PC-3 (cell line): ENCODE measurements around the gene COPS2. TPM values are rescaled to one million over a fixed set of nuclear protein-coding genes. Genes with fewer than 3 reads are reported as not detected.

Experiments
- ATAC-seq: fragments of 200-7000 bp; cut with Tn5 transposase; 2 replicates; pipeline ENCODE4 v1.9.1; 2020; ENCODE audit warnings: mild to moderate bottlenecking, moderate library complexity
- BruUV-seq: library from RNA; stranded (reverse); fragments of 400-500 nt; replicated peaks from 2 replicates; lab custom pipeline; 2021; lab: Mats Ljungman, UMichigan
- CTCF ChIA-PET: fragments of 300-600 bp; sonication (Branson Sonifier 250); formaldehyde crosslinking; loops from one replicate; lab custom pipeline; 2022; ENCODE audit warnings: antibody characterized with exemption; lab: Charles Lee
- POLR2A ChIA-PET: fragments of 300-600 bp; sonication (Branson Sonifier 250); formaldehyde crosslinking; loops from one replicate; lab custom pipeline; 2022; ENCODE audit warnings: antibody characterized with exemption; ENCODE audit not compliant: unreplicated experiment; lab: Charles Lee
- DNase-seq: peaks from one replicate; pipeline ENCODE4 v3.0.0-alpha.2; 2015
- H2AFZ ChIP-seq: fragments of 300-600 bp; sonication (generic); 2 replicates; pipeline ENCODE4 v1.6.0; 2016; ENCODE audit warnings: antibody characterized with exemption, low read length
- H3F3A ChIP-seq: fragments of 300-600 bp; sonication (generic); one replicate; pipeline ENCODE4 v1.6.0; 2017; ENCODE audit warnings: antibody characterized with exemption, low read length, control low read depth, mild to moderate bottlenecking; ENCODE audit not compliant: unreplicated experiment
- H3K27ac ChIP-seq: fragments of 300-600 bp; sonication (generic); 2 replicates; pipeline ENCODE4 v1.5.1; 2016; ENCODE audit warnings: mild to moderate bottlenecking, low read length
- H3K27me3 ChIP-seq: fragments of 300-600 bp; sonication (generic); 2 replicates; pipeline ENCODE4 v1.6.1; 2016; ENCODE audit warnings: low read length, mixed read lengths
- H3K36me3 ChIP-seq: fragments of 300-600 bp; sonication (generic); 2 replicates; pipeline ENCODE4 v1.6.1; 2016; ENCODE audit warnings: low read depth, mixed run types, low read length, mixed read lengths
- H3K4me1 ChIP-seq: fragments of 300-600 bp; sonication (generic); 2 replicates; pipeline ENCODE4 v1.5.1; 2016; ENCODE audit warnings: low read length; ENCODE audit not compliant: insufficient read depth
- H3K4me2 ChIP-seq: fragments of 300-600 bp; sonication (generic); 2 replicates; pipeline ENCODE4 v1.6.0; 2016; ENCODE audit warnings: low read length
- H3K4me3 ChIP-seq: fragments of 300-600 bp; sonication (generic); 2 replicates; pipeline ENCODE4 v1.5.1; 2016; ENCODE audit warnings: mild to moderate bottlenecking, low read length, mixed read lengths
- H3K79me2 ChIP-seq: fragments of 300-600 bp; sonication (generic); 2 replicates; pipeline ENCODE4 v1.6.1; 2017; ENCODE audit warnings: low read length, mixed read lengths
- H3K9ac ChIP-seq: fragments of 300-600 bp; sonication (generic); 2 replicates; pipeline ENCODE4 v1.6.0; 2016; ENCODE audit warnings: mild to moderate bottlenecking, low read length
- H3K9me2 ChIP-seq: fragments of 300-600 bp; sonication (generic); replicated peaks from 2 replicates; pipeline ENCODE4 v1.6.1; 2016; ENCODE audit warnings: mixed run types, low read length, mixed read lengths
- H3K9me3 ChIP-seq: fragments of 300-600 bp; sonication (generic); 2 replicates; pipeline ENCODE4 v1.6.1; 2016; ENCODE audit warnings: low read length, mixed read lengths
- H4K20me1 ChIP-seq: fragments of 300-600 bp; sonication (generic); 2 replicates; pipeline ENCODE4 v1.6.1; 2016; ENCODE audit warnings: low read length, mixed read lengths
- CTCF ChIP-seq: fragments of 300-600 bp; sonication (generic); conservative IDR thresholded peaks from 2 replicates; pipeline ENCODE4 v1.5.1; 2017; ENCODE audit warnings: antibody characterized with exemption, low read depth, mild to moderate bottlenecking, low read length
- EZH2 ChIP-seq: fragments of 300-600 bp; sonication (generic); IDR thresholded peaks from one replicate; pipeline ENCODE4 v1.6.1; 2017; ENCODE audit warnings: antibody characterized with exemption, mild to moderate bottlenecking, low read length; ENCODE audit not compliant: unreplicated experiment
- EZH2phosphoT487 ChIP-seq: fragments of 300-600 bp; sonication (generic); IDR thresholded peaks from 2 replicates; pipeline ENCODE4 v1.6.1; 2018; ENCODE audit warnings: mild to moderate bottlenecking, antibody characterized with exemption, low read length, borderline replicate concordance
- intact Hi-C: fragments of 100-400 bp; cut with micrococcal nuclease; formaldehyde crosslinking; loops from 2 replicates; pipeline ENCODE4 v1.9.0; 2023
- total RNA-seq: library from RNA; depleted of rRNA; stranded (reverse); fragments of >200 nt; gene quantifications from 2 replicates; pipeline ENCODE4 v1.2.3, GENCODE V29; 2014

COPS2 gene
- total RNA-seq, 1 experiment from 2014 or later: 30.4 TPM

GRCh38 chr15:49190586-49190985 is 35.2 kb upstream of the COPS2 start:
- H3K27me3 ChIP-seq: no peaks in the 10 kb centered on the region

GRCh38 chr15:49189631-49190030 is 34.2 kb upstream of the COPS2 start:
- no peak for TF ChIP-seq CTCF
- TF ChIP-seq EZH2phosphoT487: no peak
- no peak for TF ChIP-seq EZH2

More at GRCh38 chr15:49190586-49190985, 35.2 kb upstream of the COPS2 start:
- no peaks in the 10 kb centered on the region for H3K9me3 ChIP-seq
- H3K79me2 ChIP-seq: peaks cover 17% of the 10 kb centered on the region; the same call in 1 of the 2 replicates
- BruUV-seq: no TSS peak
- no peak overlapping the region for H3K9ac ChIP-seq
- no peaks in the 10 kb centered on the region for H3K9me2 ChIP-seq
- intact Hi-C loops: no loop called here
- peaks cover 4% of the 10 kb centered on the region; the same call in 1 of the 2 replicates for H3K4me1 ChIP-seq
- ATAC-seq (no peak), DNase-seq (no peak)
- no peak overlapping the region for H2AFZ ChIP-seq
- H3K4me2 ChIP-seq: no peak overlapping the region
- no peaks in the 10 kb centered on the region for H4K20me1 ChIP-seq
- CTCF ChIA-PET: no interaction called here
- H3K36me3 ChIP-seq: no peaks in the 10 kb centered on the region
- H3K4me3 ChIP-seq: no peak overlapping the region
- POLR2A ChIA-PET: no interaction called here
- H3K27ac ChIP-seq: no peak overlapping the region
- TF ChIP-seq EZH2 (no peak), EZH2phosphoT487 (no peak), CTCF (no peak)
- no peaks in the 10 kb centered on the region for H3F3A ChIP-seq

GRCh38 chr15:49188933-49189332 is 33.5 kb upstream of the COPS2 start:
- intact Hi-C loops: no loop called here
- Histone ChIP-seq H3K79me2 (peaks cover 21% of the 10 kb centered on the region; the same call in 1 of the 2 replicates), H3K9me3 (no peaks in the 10 kb centered on the region), H2AFZ (no peak overlapping the region), H3K4me3 (no peak overlapping the region), H3K4me2 (no peak overlapping the region), H3F3A (no peaks in the 10 kb centered on the region), H3K27me3 (no peaks in the 10 kb centered on the region), H4K20me1 (no peaks in the 10 kb centered on the region), H3K36me3 (no peaks in the 10 kb centered on the region), H3K4me1 (peaks cover 4% of the 10 kb centered on the region; the same call in 1 of the 2 replicates), H3K9me2 (no peaks in the 10 kb centered on the region), H3K27ac (no peak overlapping the region), H3K9ac (no peak overlapping the region)
- DNase-seq (no peak), ATAC-seq (no peak)
- no TSS peak for BruUV-seq
- POLR2A ChIA-PET: no interaction called here
- CTCF ChIA-PET: no interaction called here
- no peak for TF ChIP-seq EZH2
- TF ChIP-seq CTCF: no peak
- TF ChIP-seq EZH2phosphoT487: no peak

More at GRCh38 chr15:49189631-49190030, 34.2 kb upstream of the COPS2 start:
- H3K79me2 ChIP-seq: peaks cover 21% of the 10 kb centered on the region; the same call in 1 of the 2 replicates
- H3K27ac ChIP-seq: no peak overlapping the region
- H4K20me1 ChIP-seq: no peaks in the 10 kb centered on the region
- no peak overlapping the region for H3K4me3 ChIP-seq
- H3K9me2 ChIP-seq: no peaks in the 10 kb centered on the region
- ATAC-seq (no peak), DNase-seq (no peak)
- H2AFZ ChIP-seq: no peak overlapping the region
- no peak overlapping the region for H3K4me2 ChIP-seq
- intact Hi-C loops: no loop called here
- H3K9ac ChIP-seq: no peak overlapping the region
- no peaks in the 10 kb centered on the region for H3K36me3 ChIP-seq
- H3F3A ChIP-seq: no peaks in the 10 kb centered on the region
- BruUV-seq: no TSS peak
- POLR2A ChIA-PET: no interaction called here
- H3K9me3 ChIP-seq: no peaks in the 10 kb centered on the region
- H3K4me1 ChIP-seq: peaks cover 4% of the 10 kb centered on the region; the same call in 1 of the 2 replicates
- H3K27me3 ChIP-seq: no peaks in the 10 kb centered on the region
- CTCF ChIA-PET: no interaction called here
